T-helper 1 cell treated with Interleukin-12 subunit alpha and Interleukin-12 subunit beta and Interleukin-4 antibody, amounts not matched to agents 30 μg/mL and 1 μg/mL, for 36 hours (primary cell): ENCODE measurements around the gene ASPSCR1.

Source experiments
- H3K27ac Mint-ChIP-seq: one replicate; pipeline ENCODE4 v1.8.0; 2021; ENCODE audit warnings: mild to moderate bottlenecking, mixed read lengths
- H3K27me3 Mint-ChIP-seq: one replicate; pipeline ENCODE4 v1.8.0; 2021; ENCODE audit warnings: low read depth, mixed read lengths
- H3K36me3 Mint-ChIP-seq: one replicate; pipeline ENCODE4 v1.8.0; 2021; ENCODE audit warnings: low read depth, mixed read lengths
- H3K4me1 Mint-ChIP-seq: one replicate; pipeline ENCODE4 v1.8.0; 2021; ENCODE audit warnings: low read depth, mixed read lengths
- H3K4me3 Mint-ChIP-seq: one replicate; pipeline ENCODE4 v1.8.0; 2021; ENCODE audit warnings: mild to moderate bottlenecking, moderate library complexity, mixed read lengths
- H3K9me3 Mint-ChIP-seq: one replicate; pipeline ENCODE4 v1.8.0; 2021; ENCODE audit warnings: mixed read lengths

ASPSCR1 gene

GRCh38 chr17:81934850-81935708 lies 42.4 kb upstream of the ASPSCR1 start:
- H3K4me3 Mint-ChIP-seq = no peak overlapping the region
- H3K9me3 Mint-ChIP-seq = no peaks in the 10 kb centered on the region
- H3K27ac Mint-ChIP-seq = no peak overlapping the region
- peaks cover 4% of the 10 kb centered on the region for H3K36me3 Mint-ChIP-seq
- no peaks in the 10 kb centered on the region for H3K27me3 Mint-ChIP-seq
- peaks cover 13% of the 10 kb centered on the region for H3K4me1 Mint-ChIP-seq

DNA sequence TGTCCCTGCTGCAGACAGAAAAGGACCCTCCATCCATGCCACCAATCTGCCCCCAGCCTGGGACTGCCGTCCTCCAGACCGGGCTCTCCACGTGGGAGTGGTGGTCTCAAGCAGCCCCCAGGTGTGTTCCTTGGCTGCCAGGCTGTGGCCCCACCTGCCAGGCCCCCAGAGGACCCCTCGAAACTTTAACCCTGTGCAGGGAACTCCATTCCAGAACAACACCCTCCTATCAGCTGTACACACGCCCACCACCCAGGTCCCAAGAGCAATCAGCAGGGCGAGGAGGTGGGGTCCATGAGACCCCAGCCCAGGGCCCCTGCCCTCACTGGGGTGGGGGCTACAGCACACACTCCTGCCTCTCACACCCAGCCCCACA lies 41.7 kb upstream of the ASPSCR1 start:
- Mint-ChIP-seq H3K4me1 (peaks cover 13% of the 10 kb centered on the region), H3K4me3 (peak overlapping the region; percentile 54), H3K36me3 (peaks cover 4% of the 10 kb centered on the region), H3K9me3 (no peaks in the 10 kb centered on the region), H3K27ac (peak overlapping the region; percentile 72), H3K27me3 (no peaks in the 10 kb centered on the region)

DNA sequence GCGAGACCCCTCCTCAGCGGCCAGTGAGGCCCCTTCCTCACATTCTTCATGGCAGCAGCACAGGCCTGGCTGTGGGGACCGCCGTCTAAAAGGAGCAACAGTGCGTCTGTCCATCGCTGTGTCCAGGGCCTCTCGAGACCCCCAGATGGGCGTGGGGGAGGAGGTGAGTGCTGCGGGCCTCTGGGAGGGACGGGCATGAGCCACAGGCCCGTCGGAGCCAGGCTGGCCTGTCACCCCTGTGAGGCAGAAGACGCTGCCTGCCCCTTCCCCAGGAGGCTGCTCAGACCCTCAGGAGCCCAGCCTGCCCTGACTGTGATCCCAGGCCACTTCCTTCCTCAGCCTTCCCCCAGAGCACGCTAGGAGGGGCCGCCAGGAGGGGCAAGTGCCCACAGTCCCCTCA lies 38.2 kb upstream of the ASPSCR1 start:
- no peak overlapping the region for H3K4me3 Mint-ChIP-seq
- no peaks in the 10 kb centered on the region for H3K9me3 Mint-ChIP-seq
- H3K27ac Mint-ChIP-seq = no peak overlapping the region
- H3K4me1 Mint-ChIP-seq = peaks cover 11% of the 10 kb centered on the region
- H3K27me3 Mint-ChIP-seq = no peaks in the 10 kb centered on the region
- no peaks in the 10 kb centered on the region for H3K36me3 Mint-ChIP-seq

- Mint-ChIP-seq H3K27me3 (no peaks in the 10 kb centered on the region), H3K9me3 (no peaks in the 10 kb centered on the region), H3K4me3 (no peak overlapping the region), H3K27ac (no peak overlapping the region), H3K4me1 (peaks cover 11% of the 10 kb centered on the region), H3K36me3 (no peaks in the 10 kb centered on the region)
Measured at GRCh38 chr17:81939881-81940385, 37.5 kb upstream of the ASPSCR1 start.

GRCh38 chr17:81940538-81941483 lies 36.6 kb upstream of the ASPSCR1 start:
- Mint-ChIP-seq H3K36me3 (no peaks in the 10 kb centered on the region), H3K9me3 (no peaks in the 10 kb centered on the region), H3K27ac (no peak overlapping the region), H3K27me3 (no peaks in the 10 kb centered on the region), H3K4me3 (no peak overlapping the region), H3K4me1 (peaks cover 8% of the 10 kb centered on the region)

- Mint-ChIP-seq H3K27me3 (no peaks in the 10 kb centered on the region), H3K36me3 (no peaks in the 10 kb centered on the region), H3K4me1 (peaks cover 7% of the 10 kb centered on the region), H3K27ac (no peak overlapping the region), H3K9me3 (no peaks in the 10 kb centered on the region), H3K4me3 (no peak overlapping the region)
Measured at GRCh38 chr17:81941484-81942166, 35.8 kb upstream of the ASPSCR1 start.

- H3K27ac Mint-ChIP-seq = no peak overlapping the region
- H3K4me3 Mint-ChIP-seq = no peak overlapping the region
- no peaks in the 10 kb centered on the region for H3K36me3 Mint-ChIP-seq
- no peaks in the 10 kb centered on the region for H3K9me3 Mint-ChIP-seq
- H3K4me1 Mint-ChIP-seq = peaks cover 7% of the 10 kb centered on the region
- H3K27me3 Mint-ChIP-seq = no peaks in the 10 kb centered on the region
Measured at GRCh38 chr17:81942167-81942553, 35.3 kb upstream of the ASPSCR1 start.

DNA sequence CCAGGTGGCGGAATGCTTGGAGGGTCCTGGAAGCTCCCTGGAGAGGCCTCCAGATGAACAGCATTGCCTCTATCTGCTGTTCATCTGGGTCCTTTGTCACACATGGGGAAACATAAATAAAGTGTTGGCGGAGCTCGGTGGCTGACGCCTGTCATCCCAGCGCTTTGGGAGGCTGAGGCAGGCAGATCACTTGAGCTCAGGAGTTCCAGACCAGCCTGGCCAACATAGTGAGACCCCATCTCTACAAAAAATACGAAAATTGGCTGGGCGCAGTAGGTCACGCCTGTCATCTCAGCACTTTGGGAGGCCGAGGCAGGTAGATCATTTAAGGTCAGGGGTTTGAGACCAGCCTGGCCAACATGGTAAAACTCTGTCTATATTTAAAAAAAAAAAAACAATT lies 32.6 kb upstream of the ASPSCR1 start:
- Mint-ChIP-seq H3K27me3 (no peaks in the 10 kb centered on the region), H3K4me3 (no peak overlapping the region), H3K9me3 (no peaks in the 10 kb centered on the region), H3K4me1 (no peaks in the 10 kb centered on the region), H3K36me3 (no peaks in the 10 kb centered on the region), H3K27ac (no peak overlapping the region)

DNA sequence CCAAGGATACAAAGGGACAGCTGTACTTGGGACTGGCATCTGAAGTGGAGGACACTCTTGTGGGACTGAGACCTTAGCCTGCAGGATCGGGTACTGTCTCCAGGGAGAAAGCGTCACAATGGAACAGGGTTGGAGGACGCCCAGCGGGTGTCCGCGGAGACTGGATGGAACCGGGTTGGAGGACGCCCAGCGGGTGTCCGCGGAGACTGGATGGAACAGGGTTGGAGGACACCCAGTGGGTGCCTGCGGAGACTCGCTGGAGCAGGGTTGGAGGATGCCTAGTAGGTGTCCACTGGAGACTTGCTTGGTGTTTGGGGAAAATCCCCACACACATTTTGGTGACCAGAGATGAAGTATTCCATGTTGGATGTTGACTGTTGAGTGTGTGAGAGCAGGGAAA lies 30.2 kb upstream of the ASPSCR1 start, which contains the start of gene MYADML2:
Gene MYADML2, minus strand, starts transcription at position 45 of the 400 bp plus-strand sequence. CDS start 5,492 bp downstream, outside the sequence.
- Mint-ChIP-seq H3K4me3 (no peak within 1 kb of the TSS), H3K27ac (no peak within 1 kb of the TSS), H3K36me3 (no peaks in the 10 kb centered on the region), H3K9me3 (no peaks in the 10 kb centered on the region), H3K27me3 (peaks cover 7% of the 10 kb centered on the region), H3K4me1 (no peaks in the 10 kb centered on the region)

DNA sequence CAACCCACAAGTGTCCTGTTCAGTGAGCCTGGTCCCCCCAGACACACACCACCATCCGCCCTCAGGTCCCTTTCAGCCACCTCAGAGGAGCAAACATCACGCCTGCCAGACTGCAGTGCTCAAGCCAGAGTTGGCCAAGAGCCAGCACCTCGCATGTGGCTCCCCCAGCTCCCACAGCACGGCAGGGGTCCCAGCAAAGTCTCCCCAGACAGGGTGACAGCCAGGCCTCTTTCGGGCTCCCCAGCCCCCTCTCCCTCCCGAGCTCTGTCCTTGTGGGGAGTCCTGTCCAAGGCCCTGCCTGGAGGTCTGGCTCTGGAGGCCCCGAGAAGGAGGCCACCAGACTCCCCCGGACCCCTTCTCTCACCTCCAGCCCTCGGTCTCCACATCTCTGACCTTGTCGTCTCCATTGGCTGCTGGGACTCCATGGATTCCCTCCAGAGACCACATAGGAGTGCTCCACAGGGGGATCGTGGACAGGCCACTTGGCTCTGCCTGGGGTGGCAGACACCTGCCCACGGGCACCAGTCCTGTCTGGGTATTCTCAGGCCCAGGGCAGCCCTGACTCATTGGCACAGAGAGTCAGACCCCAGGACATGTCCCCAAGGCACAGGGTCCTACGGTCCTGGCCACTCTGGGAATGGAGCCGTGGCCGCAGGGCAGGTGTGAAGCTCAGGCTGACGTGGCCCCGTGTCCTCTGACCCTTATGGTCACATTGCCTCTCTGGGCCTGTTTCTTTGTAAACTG lies 28.6 kb upstream of the ASPSCR1 start:
- H3K4me1 Mint-ChIP-seq = no peaks in the 10 kb centered on the region
- no peak overlapping the region for H3K27ac Mint-ChIP-seq
- no peaks in the 10 kb centered on the region for H3K9me3 Mint-ChIP-seq
- H3K27me3 Mint-ChIP-seq = peaks cover 7% of the 10 kb centered on the region
- no peak overlapping the region for H3K4me3 Mint-ChIP-seq
- H3K36me3 Mint-ChIP-seq = no peaks in the 10 kb centered on the region

- no peaks in the 10 kb centered on the region for H3K4me1 Mint-ChIP-seq
- no peak overlapping the region for H3K27ac Mint-ChIP-seq
- H3K9me3 Mint-ChIP-seq = no peaks in the 10 kb centered on the region
- H3K27me3 Mint-ChIP-seq = peaks cover 7% of the 10 kb centered on the region
- H3K4me3 Mint-ChIP-seq = no peak overlapping the region
- no peaks in the 10 kb centered on the region for H3K36me3 Mint-ChIP-seq
Measured at GRCh38 chr17:81950501-81950900, 26.9 kb upstream of the ASPSCR1 start.

DNA sequence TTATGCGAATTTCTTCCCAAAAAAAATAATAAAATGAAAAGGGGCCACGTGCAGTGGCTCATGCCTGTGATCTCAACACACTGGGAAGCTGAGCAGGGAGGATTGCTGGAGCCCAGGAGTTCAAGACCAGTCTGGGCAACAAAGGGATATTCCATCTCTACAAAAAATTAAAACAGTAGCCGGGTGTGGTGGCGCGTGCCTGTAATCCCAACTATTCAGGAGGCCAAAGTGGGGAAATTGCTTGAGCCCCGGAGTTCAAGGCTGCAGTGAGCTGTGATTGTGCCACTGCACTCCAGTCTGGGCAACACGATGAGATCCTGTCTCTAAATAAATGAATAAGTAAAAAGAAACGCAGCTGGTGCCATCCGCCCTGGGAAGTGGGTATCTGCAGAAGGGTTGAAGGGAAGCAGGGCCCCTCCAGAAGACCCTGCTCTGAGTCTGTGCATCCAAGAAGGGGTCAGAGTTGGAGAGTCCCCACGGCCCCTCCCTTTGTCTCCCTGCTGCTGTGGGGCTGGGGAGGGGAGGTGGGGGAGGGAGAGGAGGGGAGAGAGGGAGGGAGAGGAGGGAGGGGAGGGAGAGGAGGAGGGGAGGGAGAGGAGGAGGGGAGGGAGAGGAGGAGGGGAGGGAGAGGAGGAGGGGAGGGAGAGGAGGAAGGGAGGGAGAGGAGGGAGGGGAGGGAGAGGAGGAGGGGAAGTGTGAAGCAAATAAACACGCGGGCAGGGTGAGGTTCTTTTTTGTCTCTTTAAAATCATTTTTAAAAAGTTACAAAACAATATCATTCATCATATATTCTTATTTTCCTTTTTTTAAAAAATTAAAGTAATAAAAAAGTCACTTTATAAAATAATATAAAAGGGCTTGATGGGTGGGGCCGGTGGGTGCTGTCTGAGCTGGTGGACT lies 25.4 kb upstream of the ASPSCR1 start:
- Mint-ChIP-seq H3K27me3 (peaks cover 7% of the 10 kb centered on the region), H3K4me3 (no peak overlapping the region), H3K36me3 (no peaks in the 10 kb centered on the region), H3K9me3 (no peaks in the 10 kb centered on the region), H3K4me1 (no peaks in the 10 kb centered on the region), H3K27ac (no peak overlapping the region)

DNA sequence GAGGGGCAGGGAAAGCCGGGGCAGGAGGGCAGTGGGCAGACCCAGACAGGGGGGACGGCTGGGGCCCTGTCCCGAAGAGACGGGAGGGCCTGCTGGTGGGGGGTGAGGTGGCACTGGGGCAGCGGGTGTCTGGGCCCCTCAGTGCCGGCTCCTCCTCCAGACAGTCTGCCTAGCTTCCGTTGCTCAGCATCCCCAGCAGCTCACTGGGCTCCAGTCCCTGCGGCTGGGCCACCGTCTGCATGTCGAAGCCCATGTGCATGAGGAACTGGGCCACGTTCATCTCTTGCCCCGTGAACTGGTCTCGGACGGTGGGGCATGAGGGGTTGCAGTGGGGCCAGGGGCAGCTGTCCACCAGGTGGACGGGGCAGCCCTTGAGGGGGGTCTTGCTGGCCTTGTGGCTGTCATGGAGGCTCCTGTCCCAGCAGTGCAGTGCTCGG lies 24.6 kb upstream of the ASPSCR1 start:
- Mint-ChIP-seq H3K4me3 (no peak overlapping the region), H3K36me3 (no peaks in the 10 kb centered on the region), H3K27me3 (peaks cover 14% of the 10 kb centered on the region), H3K27ac (no peak overlapping the region), H3K9me3 (no peaks in the 10 kb centered on the region), H3K4me1 (no peaks in the 10 kb centered on the region)
